Endothelial cell (in vitro differentiated cells): ENCODE measurements around the gene VAMP8. TPM values are rescaled to one million over a fixed set of nuclear protein-coding genes. Genes with fewer than 3 reads are reported as not detected.

Experiments used
- DNase-seq: peaks from one replicate; pipeline ENCODE4 v3.0.0; 2021; ENCODE audit warnings: low spot score
- H3K27ac Mint-ChIP-seq: one replicate; pipeline ENCODE4 v1.8.0; 2021; ENCODE audit warnings: mixed read lengths, inconsistent platforms; ENCODE audit not compliant: unreplicated experiment
- H3K27me3 Mint-ChIP-seq: one replicate; pipeline ENCODE4 v1.8.0; 2021; ENCODE audit warnings: mild to moderate bottlenecking, moderate library complexity, mixed read lengths, inconsistent platforms; ENCODE audit not compliant: unreplicated experiment
- H3K36me3 Mint-ChIP-seq: one replicate; pipeline ENCODE4 v1.8.0; 2021; ENCODE audit warnings: mild to moderate bottlenecking, low read depth, mixed read lengths, inconsistent platforms; ENCODE audit not compliant: unreplicated experiment
- H3K4me1 Mint-ChIP-seq: one replicate; pipeline ENCODE4 v1.8.0; 2021; ENCODE audit warnings: mild to moderate bottlenecking, mixed read lengths, inconsistent platforms; ENCODE audit not compliant: unreplicated experiment
- H3K4me3 Mint-ChIP-seq: one replicate; pipeline ENCODE4 v1.8.0; 2021; ENCODE audit warnings: mild to moderate bottlenecking, mixed read lengths, inconsistent platforms; ENCODE audit not compliant: unreplicated experiment
- H3K9me3 Mint-ChIP-seq: one replicate; pipeline ENCODE4 v1.8.0; 2021; ENCODE audit warnings: mixed read lengths, inconsistent platforms; ENCODE audit not compliant: unreplicated experiment
- long read RNA-seq: library from polyadenylated mRNA; unstranded; transcript quantifications from one replicate; pipeline ENCODE4 v2.0.0, GENCODE V29; 2020; ENCODE audit not compliant: unreplicated experiment
- total RNA-seq: library from RNA; stranded (reverse); fragmentation: NEBNext Ultra II Directional; extraction: Animal tissue kit (Norgen Biotek cat#: 25700); gene quantifications from one replicate; pipeline ENCODE4 v1.2.1, GENCODE V29; 2021; ENCODE audit not compliant: unreplicated experiment
- TF ChIP-seq, protein P1 (sequence below): fragments of 200-600 bp; sonication (generic); IDR thresholded peaks from one replicate; pipeline ENCODE4 v1.5.0; 2021; ENCODE audit warnings: antibody characterized with exemption; ENCODE audit not compliant: unreplicated experiment

VAMP8 gene
- 225 TPM for total RNA-seq
- long read RNA-seq, transcript VAMP8-201 (3 exons, 774 nt) = major isoform, 73 of 113 reads
- long read RNA-seq, partial matches to known transcripts = 24 of 113 reads
- long read RNA-seq, other reads (novel, unspliced or antisense) = 16 of 113 reads

DNA sequence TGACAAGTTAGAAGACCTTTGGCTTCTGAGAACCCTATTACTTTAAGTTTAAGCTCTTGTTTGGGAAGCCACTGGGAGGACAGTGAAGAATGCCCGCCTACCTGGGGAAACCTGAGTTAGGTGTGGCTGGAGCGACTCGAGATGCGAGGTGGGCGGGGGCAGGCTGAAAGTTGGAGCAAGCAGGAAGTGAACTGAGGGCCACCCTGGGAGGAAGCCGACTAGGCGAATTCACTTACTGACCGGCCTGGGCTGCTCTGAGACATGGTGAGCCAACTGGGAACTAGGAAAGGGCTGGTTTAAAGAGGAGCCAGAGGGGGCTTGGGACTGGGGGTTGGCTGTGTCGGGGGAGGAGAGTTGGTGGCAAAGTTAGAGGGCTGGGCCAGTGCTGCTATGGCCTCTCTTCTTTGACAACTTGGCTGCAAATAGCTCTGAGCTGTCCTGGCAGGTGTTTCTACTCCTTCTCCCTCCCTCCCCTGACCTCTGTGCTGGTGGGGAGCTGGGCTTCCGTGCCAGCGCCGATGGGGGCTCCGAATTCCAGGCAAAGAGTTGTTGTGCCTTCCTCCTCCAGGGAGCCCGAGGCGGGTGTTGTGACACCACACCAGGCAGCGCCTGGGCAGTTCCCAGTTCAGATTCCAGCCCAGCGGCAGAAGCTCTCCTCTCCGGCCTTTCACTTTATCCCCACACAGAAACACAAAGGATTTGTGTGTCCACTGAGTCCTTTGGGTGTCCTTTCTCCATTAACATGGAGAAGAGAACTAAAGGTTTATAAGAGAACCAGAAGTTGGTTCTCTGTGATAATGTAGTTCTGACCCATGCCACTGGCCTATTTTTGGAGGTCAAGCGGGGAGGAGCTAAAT lies at the start of gene VAMP8:
TSS of gene VAMP8 (plus strand) at position 201 of the 857 bp plus-strand sequence. CDS start at position 262, 61 bp downstream.
- H3K4me3 Mint-ChIP-seq = peak within 1 kb of the TSS; percentile 91
- H3K4me1 Mint-ChIP-seq = peaks cover 50% of the 10 kb centered on the region
- DNase-seq = no peak
- peak within 1 kb of the TSS; percentile 95 for H3K27ac Mint-ChIP-seq
- H3K27me3 Mint-ChIP-seq = peaks cover 4% of the 10 kb centered on the region
- no peaks in the 10 kb centered on the region for H3K9me3 Mint-ChIP-seq
- TF ChIP-seq, protein P1, sequence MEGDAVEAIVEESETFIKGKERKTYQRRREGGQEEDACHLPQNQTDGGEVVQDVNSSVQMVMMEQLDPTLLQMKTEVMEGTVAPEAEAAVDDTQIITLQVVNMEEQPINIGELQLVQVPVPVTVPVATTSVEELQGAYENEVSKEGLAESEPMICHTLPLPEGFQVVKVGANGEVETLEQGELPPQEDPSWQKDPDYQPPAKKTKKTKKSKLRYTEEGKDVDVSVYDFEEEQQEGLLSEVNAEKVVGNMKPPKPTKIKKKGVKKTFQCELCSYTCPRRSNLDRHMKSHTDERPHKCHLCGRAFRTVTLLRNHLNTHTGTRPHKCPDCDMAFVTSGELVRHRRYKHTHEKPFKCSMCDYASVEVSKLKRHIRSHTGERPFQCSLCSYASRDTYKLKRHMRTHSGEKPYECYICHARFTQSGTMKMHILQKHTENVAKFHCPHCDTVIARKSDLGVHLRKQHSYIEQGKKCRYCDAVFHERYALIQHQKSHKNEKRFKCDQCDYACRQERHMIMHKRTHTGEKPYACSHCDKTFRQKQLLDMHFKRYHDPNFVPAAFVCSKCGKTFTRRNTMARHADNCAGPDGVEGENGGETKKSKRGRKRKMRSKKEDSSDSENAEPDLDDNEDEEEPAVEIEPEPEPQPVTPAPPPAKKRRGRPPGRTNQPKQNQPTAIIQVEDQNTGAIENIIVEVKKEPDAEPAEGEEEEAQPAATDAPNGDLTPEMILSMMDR = no peak
- peaks cover 13% of the 10 kb centered on the region for H3K36me3 Mint-ChIP-seq

DNA sequence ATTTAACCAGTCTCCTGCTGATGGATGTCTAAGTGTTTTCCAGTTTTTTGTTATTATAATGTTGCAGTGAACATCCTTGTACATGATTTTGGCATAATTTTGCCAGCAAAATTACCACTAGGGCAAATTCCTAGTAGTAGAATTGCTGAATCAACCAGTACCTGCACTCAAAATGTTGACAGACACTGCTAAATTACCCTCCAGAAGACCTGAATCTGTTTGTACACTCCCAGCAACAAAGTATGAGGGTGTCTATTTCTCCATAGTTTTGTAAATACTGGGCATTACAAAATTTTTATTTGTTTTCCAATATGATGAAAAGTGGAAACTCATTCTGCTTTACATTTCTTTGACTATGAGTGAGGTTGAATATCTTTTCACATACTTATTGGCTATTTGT lies 49.6 kb upstream of the VAMP8 start:
- Mint-ChIP-seq H3K4me3 (no peak overlapping the region), H3K27me3 (peaks cover 7% of the 10 kb centered on the region), H3K4me1 (peaks cover 7% of the 10 kb centered on the region), H3K27ac (no peak overlapping the region), H3K36me3 (no peaks in the 10 kb centered on the region), H3K9me3 (no peaks in the 10 kb centered on the region)
- TF ChIP-seq, protein P1 = no peak
- DNase-seq = no peak

- H3K36me3 Mint-ChIP-seq = no peaks in the 10 kb centered on the region
- peaks cover 7% of the 10 kb centered on the region for H3K27me3 Mint-ChIP-seq
- no peak overlapping the region for H3K4me3 Mint-ChIP-seq
- no peak overlapping the region for H3K27ac Mint-ChIP-seq
- TF ChIP-seq, protein P1 = no peak
- no peaks in the 10 kb centered on the region for H3K9me3 Mint-ChIP-seq
- H3K4me1 Mint-ChIP-seq = peaks cover 7% of the 10 kb centered on the region
- DNase-seq = no peak
Measured at GRCh38 chr2:85528355-85528754, 49.0 kb upstream of the VAMP8 start.

- no peak for DNase-seq
- TF ChIP-seq, protein P1 = no peak
- peaks cover 5% of the 10 kb centered on the region for H3K4me1 Mint-ChIP-seq
- no peaks in the 10 kb centered on the region for H3K36me3 Mint-ChIP-seq
- peaks cover 7% of the 10 kb centered on the region for H3K27me3 Mint-ChIP-seq
- H3K4me3 Mint-ChIP-seq = no peak overlapping the region
- no peak overlapping the region for H3K27ac Mint-ChIP-seq
- H3K9me3 Mint-ChIP-seq = no peaks in the 10 kb centered on the region
Measured at GRCh38 chr2:85529809-85530208, 47.6 kb upstream of the VAMP8 start.

GRCh38 chr2:85531589-85531988 lies 45.8 kb upstream of the VAMP8 start:
- Mint-ChIP-seq H3K27ac (no peak overlapping the region), H3K4me1 (peaks cover 8% of the 10 kb centered on the region), H3K9me3 (no peaks in the 10 kb centered on the region), H3K27me3 (peaks cover 7% of the 10 kb centered on the region), H3K4me3 (no peak overlapping the region), H3K36me3 (no peaks in the 10 kb centered on the region)
- TF ChIP-seq, protein P1 = no peak
- DNase-seq = no peak
